GM19193 (cell line): ENCODE results near the gene ESD.

Source experiments
- POLR2A ChIP-seq: IDR thresholded peaks from 4 replicates; pipeline ENCODE4 v1.6.1; 2011; ENCODE audit not compliant: insufficient read depth, insufficient read length; ENCODE audit errors: extremely low read depth

The ESD gene

GRCh38 chr13:46738055-46738454 lies 58.9 kb downstream of the ESD start:
- TF ChIP-seq POLR2A: no peak

GRCh38 chr13:46736541-46737310 lies 60.2 kb downstream of the ESD start:
- TF ChIP-seq POLR2A: no peak

- TF ChIP-seq POLR2A: no peak
Observed at GRCh38 chr13:46735425-46735824, 61.5 kb downstream of the ESD start.

GRCh38 chr13:46731535-46731934 lies 65.4 kb downstream of the ESD start:
- TF ChIP-seq POLR2A: no peak

- TF ChIP-seq POLR2A: no peak
Observed at GRCh38 chr13:46728777-46729176, 68.2 kb downstream of the ESD start.

- TF ChIP-seq POLR2A: no peak
Observed at GRCh38 chr13:46726347-46726746, 70.6 kb downstream of the ESD start.
